HCT116 (cell line): Measurements from ENCODE around the gene CS. TPM values are rescaled to one million over a fixed set of nuclear protein-coding genes. Genes with fewer than 3 reads are reported as not detected.

ENCODE experiments used
- ATAC-seq: fragments of 200-7000 bp; cut with Tn5 transposase; 2 replicates; pipeline ENCODE4 v1.9.1; 2020; ENCODE audit warnings: mild to moderate bottlenecking, moderate library complexity
- BruUV-seq: library from RNA; stranded (reverse); fragments of 400-500 nt; replicated peaks from 2 replicates; lab custom pipeline; 2021; lab: Mats Ljungman, UMichigan
- CTCF ChIA-PET: fragments of 300-600 bp; sonication (Branson Sonifier 250); formaldehyde crosslinking; loops from one replicate; lab custom pipeline; 2021; ENCODE audit warnings: antibody characterized with exemption; lab: Charles Lee
- POLR2A ChIA-PET: fragments of 300-600, 350-600 bp; sonication (Branson Sonifier 250); formaldehyde crosslinking; loops from one replicate; lab custom pipeline; 2021; ENCODE audit warnings: antibody characterized with exemption; lab: Charles Lee
- RAD21 ChIA-PET, 2 experiments: fragments of 300-600 bp; sonication (Branson Sonifier 250); formaldehyde crosslinking; loops; one replicate each; lab custom pipeline; 2023; ENCODE audit warnings: low total read pairs in 2 of 2; ENCODE audit not compliant: uncharacterized antibody in 2 of 2, unreplicated experiment in 2 of 2, low non-redundant PET in 1 of 2; lab: Charles Lee
- DNase-seq: peaks from one replicate; pipeline ENCODE4 v3.0.0-alpha.2; 2010; ENCODE audit warnings: low read depth, low spot score
- H2AFZ ChIP-seq: fragments of 200-600 bp; shearing (Covaris generic), sonication (generic); 2 replicates; pipeline ENCODE4 v1.6.1; 2017; ENCODE audit warnings: low read depth, mixed run types, mixed read lengths, antibody characterized with exemption, low read length; ENCODE audit not compliant: poor library complexity, severe bottlenecking
- H3K27ac ChIP-seq: 2 replicates; pipeline ENCODE4 v1.5.1; 2012; ENCODE audit warnings: low read depth, low read length
- H3K27me3 ChIP-seq: fragments of 200-600 bp; sonication (generic); 2 replicates; pipeline ENCODE4 v1.6.1; 2016; ENCODE audit warnings: mixed run types, low read length, mixed read lengths; ENCODE audit not compliant: insufficient read depth
- H3K36me3 ChIP-seq, 2 experiments: fragments of 200-500 bp in 1 of 2; fragments of 200-600 bp in 1 of 2; sonication (Bioruptor generic) in 1 of 2; sonication (generic) in 1 of 2; 2 replicates each; pipeline versions ENCODE4 v1.5.1 to v1.6.1; 2014 to 2016; ENCODE audit warnings: low read length in 2 of 2, inconsistent platforms in 1 of 2, mixed read lengths in 1 of 2, mixed run types in 1 of 2; ENCODE audit not compliant: insufficient read depth in 2 of 2, control insufficient read depth in 1 of 2
- H3K4me1 ChIP-seq, 2 experiments: fragments of 200-600 bp in 1 of 2; sonication (generic) in 1 of 2; 2 replicates each; pipeline versions ENCODE4 v1.5.1 to v1.6.1; 2012 to 2017; ENCODE audit warnings: low read length in 2 of 2, inconsistent platforms in 1 of 2, mild to moderate bottlenecking in 1 of 2, mixed read lengths in 1 of 2, mixed run types in 1 of 2, moderate library complexity in 1 of 2; ENCODE audit not compliant: insufficient read depth in 2 of 2, control insufficient read depth in 1 of 2
- H3K4me2 ChIP-seq: fragments of 200-600 bp; sonication (generic); 2 replicates; pipeline ENCODE4 v1.6.1; 2017; ENCODE audit warnings: mixed run types, low read length, mixed read lengths
- H3K4me3 ChIP-seq, 2 experiments: fragments of 200-600 bp in 1 of 2; sonication (generic) in 1 of 2; replicated peaks in 1 of 2; 2 replicates each; pipeline ENCODE4 v1.5.1; 2011 to 2016; ENCODE audit warnings: low read length in 2 of 2, control low read depth in 1 of 2, low read depth in 1 of 2, mild to moderate bottlenecking in 1 of 2, mixed read lengths in 1 of 2, mixed run types in 1 of 2
- H3K79me2 ChIP-seq: fragments of 200-600 bp; sonication (generic); 2 replicates; pipeline ENCODE4 v1.6.1; 2017; ENCODE audit warnings: mild to moderate bottlenecking, mixed run types, low read length, moderate library complexity, mixed read lengths; ENCODE audit not compliant: insufficient read depth
- H3K9ac ChIP-seq: fragments of 200-600 bp; sonication (generic); 2 replicates; pipeline ENCODE4 v1.6.1; 2016; ENCODE audit warnings: low read length, mixed read lengths
- H3K9me2 ChIP-seq: fragments of 200-600 bp; sonication (generic), shearing (Covaris generic); 2 replicates; pipeline ENCODE4 v1.6.1; 2017; ENCODE audit warnings: mixed run types, mild to moderate bottlenecking, moderate library complexity; ENCODE audit not compliant: insufficient read depth
- H3K9me3 ChIP-seq, 2 experiments: fragments of 200-500 bp in 1 of 2; fragments of 200-600 bp in 1 of 2; sonication (Bioruptor generic) in 1 of 2; sonication (generic) in 1 of 2; 2 replicates each; pipeline ENCODE4 v1.6.1; 2014 to 2017; ENCODE audit warnings: low read length in 2 of 2, mixed read lengths in 2 of 2, inconsistent platforms in 1 of 2, low read depth in 1 of 2, mild to moderate bottlenecking in 1 of 2, mixed run types in 1 of 2, moderate library complexity in 1 of 2; ENCODE audit not compliant: control insufficient read depth in 1 of 2, insufficient read depth in 1 of 2
- H4K20me1 ChIP-seq: fragments of 200-600 bp; sonication (generic), shearing (Covaris generic); 2 replicates; pipeline ENCODE4 v1.6.1; 2017; ENCODE audit warnings: mixed run types, mild to moderate bottlenecking, moderate library complexity; ENCODE audit not compliant: insufficient read depth
- CTCF ChIP-seq, 3 experiments: fragments of 200-600 bp in 1 of 3; sonication (generic) in 1 of 3; IDR thresholded peaks in 2 of 3; conservative IDR thresholded peaks in 1 of 3; 2 replicates each; pipeline ENCODE4 v1.5.1; 2012 to 2017; ENCODE audit warnings: low read depth in 2 of 3, low read length in 2 of 3, antibody characterized with exemption in 1 of 3, borderline replicate concordance in 1 of 3, control low read depth in 1 of 3, mild to moderate bottlenecking in 1 of 3, mixed read lengths in 1 of 3, mixed run types in 1 of 3, moderate library complexity in 1 of 3; ENCODE audit not compliant: insufficient read depth in 1 of 3
- EGR1 ChIP-seq: IDR thresholded peaks from 2 replicates; pipeline ENCODE4 v1.6.1; 2012; ENCODE audit warnings: low read depth
- ELF1 ChIP-seq: IDR thresholded peaks from 2 replicates; pipeline ENCODE4 v1.6.1; 2012; ENCODE audit warnings: low read depth, borderline replicate concordance
- EZH2phosphoT487 ChIP-seq: fragments of 200-600 bp; IDR thresholded peaks from 2 replicates; pipeline ENCODE4 v1.6.1; 2018; ENCODE audit warnings: antibody characterized with exemption, borderline replicate concordance
- REST ChIP-seq: IDR thresholded peaks from 2 replicates; pipeline ENCODE4 v1.6.1; 2012; ENCODE audit warnings: low read depth
- SRF ChIP-seq: IDR thresholded peaks from 2 replicates; pipeline ENCODE4 v1.6.1; 2012; ENCODE audit warnings: low read depth
- TCF7L2 ChIP-seq: IDR thresholded peaks from 2 replicates; pipeline ENCODE4 v1.7.0; 2011; ENCODE audit warnings: borderline replicate concordance, inconsistent platforms; ENCODE audit not compliant: insufficient read depth, insufficient read length; ENCODE audit errors: extremely low read depth
- YY1 ChIP-seq: IDR thresholded peaks from 2 replicates; pipeline ENCODE4 v1.6.1; 2011; ENCODE audit warnings: low read length, low read depth, moderate library complexity, mild to moderate bottlenecking; ENCODE audit not compliant: insufficient replicate concordance; ENCODE audit errors: extremely low read depth
- ZBTB33 ChIP-seq: IDR thresholded peaks from 2 replicates; pipeline ENCODE4 v1.6.1; 2011; ENCODE audit warnings: mild to moderate bottlenecking, low read length, moderate library complexity; ENCODE audit not compliant: insufficient replicate concordance; ENCODE audit errors: extremely low read depth
- ZFX ChIP-seq: fragments of 450-650 bp; IDR thresholded peaks from 2 replicates; pipeline ENCODE4 v1.6.1; 2017
- intact Hi-C: fragments of 100-400 bp; cut with micrococcal nuclease; formaldehyde crosslinking; loops from 2 replicates; pipeline ENCODE4 v1.10.0; 2022
- total RNA-seq: library from RNA; stranded (reverse); gene quantifications from one replicate; pipeline ENCODE4 v1.2.1, GENCODE V29; 2021; ENCODE audit not compliant: unreplicated experiment

CS gene
- total RNA-seq, 1 experiment from 2014 or later: 270 TPM

- peak; percentile 5 for TF ChIP-seq YY1
Measured at GRCh38 chr12:56333679-56334489, 33.8 kb upstream of the CS start, which contains the start of gene PAN2 (continued).

GRCh38 chr12:56333197-56333678 lies 33.1 kb upstream of the CS start:
- intact Hi-C loops: loop anchor here (5.0 kb wide), 1 partner anchor 129 kb away; no protein-coding TSS in a partner anchor
- no peak for DNase-seq

More at GRCh38 chr12:56333197-56333678, 33.1 kb upstream of the CS start:
- peak overlapping the region; percentile 3 for H2AFZ ChIP-seq
- peaks cover 11 to 24% of the 10 kb centered on the region in 2 experiments for H3K4me1 ChIP-seq
- RAD21 ChIA-PET: no interaction called here
- H3K9me3 ChIP-seq: no peaks in the 10 kb centered on the region
- ATAC-seq: peak; percentile 8
- H3K27me3 ChIP-seq: no peaks in the 10 kb centered on the region
- CTCF ChIA-PET: interaction anchor here (0.8 to 3.1 kb wide), 3 partner anchors 16 to 27 kb away, joined by 4 to 10 read pairs (median 5); partner anchors contain the start of genes CNPY2 and STAT2
- peak overlapping the region; percentile 93 for H3K9ac ChIP-seq
- TF ChIP-seq ZFX (peak; percentile 35; the same call in 1 of the 2 replicates), EGR1 (peak; percentile 42; the same call in 1 of the 2 replicates), CTCF (IDR thresholded peaks at IDR 0.05 in 2 of 3, conservative IDR thresholded peaks at IDR 0.05 in 1 of 3; ENCODE audit: borderline replicate concordance in 1 of 3, insufficient read depth in 1 of 3, low read depth in 2 of 3, low read length in 2 of 3) (no peak), ZBTB33 (no peak), TCF7L2 (no peak), EZH2phosphoT487 (no peak), SRF (no peak), ELF1 (no peak), REST (no peak)
- TF ChIP-seq, all 23 proteins: peak for 2
- H4K20me1 ChIP-seq: no peaks in the 10 kb centered on the region
- BruUV-seq: TSS peak; percentile 87
- peak overlapping the region; percentile 68 to 87 for H3K4me3 ChIP-seq
- peaks cover 7% of the 10 kb centered on the region for H3K79me2 ChIP-seq
- H3K9me2 ChIP-seq: no peaks in the 10 kb centered on the region
- no peaks in the 10 kb centered on the region for H3K36me3 ChIP-seq
- peak overlapping the region; percentile 66 for H3K27ac ChIP-seq
- H3K4me2 ChIP-seq: peak overlapping the region; percentile 95
- POLR2A ChIA-PET: interaction anchor here (0.7 to 2.3 kb wide), 8 partner anchors 9 to 131 kb away, joined by 3 to 20 read pairs (median 4); partner anchors contain the start of genes CNPY2 and STAT2
